Measurements from ENCODE around the gene MAFF.

The MAFF gene

DNA sequence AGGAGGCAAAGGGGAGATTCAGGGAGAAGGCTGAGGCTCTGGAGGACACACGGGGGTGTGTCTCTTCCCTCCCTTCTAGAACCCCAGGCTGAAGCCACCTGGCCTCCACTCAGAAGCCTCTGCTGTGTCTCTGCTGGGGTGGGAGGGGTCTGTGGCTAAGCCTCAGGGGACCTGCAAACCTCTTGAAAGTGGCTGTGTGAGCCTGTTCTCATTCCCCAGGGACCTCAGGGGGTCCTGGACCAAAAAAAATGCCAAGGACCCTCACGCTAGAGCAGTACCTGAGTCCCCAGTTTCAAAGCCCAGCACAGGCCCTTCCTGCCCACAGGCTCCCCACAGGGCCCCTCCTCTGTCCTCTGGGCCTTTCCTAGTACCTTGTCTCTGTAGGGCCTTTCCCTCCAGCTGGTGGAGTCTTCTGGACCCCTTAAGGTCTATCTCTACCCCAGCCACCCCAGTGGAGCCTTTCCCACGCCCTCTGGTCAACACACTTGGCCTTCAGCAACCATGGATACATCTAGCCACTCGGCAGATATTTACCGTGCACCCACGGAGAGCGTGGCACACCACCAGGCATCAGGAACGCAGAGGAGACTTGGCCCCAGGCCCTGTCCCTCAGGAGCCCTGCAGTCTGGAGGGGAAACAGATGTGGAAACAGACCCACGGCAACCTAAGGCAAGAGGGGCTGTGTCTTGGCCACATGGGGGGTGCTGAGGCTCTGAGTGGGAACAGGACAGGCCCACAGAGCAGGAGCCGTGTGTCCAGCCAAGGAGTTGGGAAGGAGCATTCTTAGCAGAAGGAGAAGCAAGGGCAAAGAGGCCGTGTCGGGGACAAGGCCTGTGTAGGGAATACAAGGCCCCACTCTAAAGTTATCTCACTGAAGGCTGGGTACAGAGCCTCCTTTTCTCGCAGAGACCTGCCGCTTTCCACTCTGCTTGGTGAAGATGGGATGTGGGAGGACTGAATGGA lies 38.6 kb upstream of the MAFF start:
- H3K27me3 ChIP-seq (ENCODE audit: insufficient read depth, poor library complexity, severe bottlenecking) = no peaks in the 10 kb centered on the region
- H3K27ac ChIP-seq (replicated peaks) = no peak overlapping the region
- no peak overlapping the region for H3K4me3 ChIP-seq (replicated peaks; ENCODE audit: insufficient read depth, low read length)
- TF ChIP-seq, protein P1, sequence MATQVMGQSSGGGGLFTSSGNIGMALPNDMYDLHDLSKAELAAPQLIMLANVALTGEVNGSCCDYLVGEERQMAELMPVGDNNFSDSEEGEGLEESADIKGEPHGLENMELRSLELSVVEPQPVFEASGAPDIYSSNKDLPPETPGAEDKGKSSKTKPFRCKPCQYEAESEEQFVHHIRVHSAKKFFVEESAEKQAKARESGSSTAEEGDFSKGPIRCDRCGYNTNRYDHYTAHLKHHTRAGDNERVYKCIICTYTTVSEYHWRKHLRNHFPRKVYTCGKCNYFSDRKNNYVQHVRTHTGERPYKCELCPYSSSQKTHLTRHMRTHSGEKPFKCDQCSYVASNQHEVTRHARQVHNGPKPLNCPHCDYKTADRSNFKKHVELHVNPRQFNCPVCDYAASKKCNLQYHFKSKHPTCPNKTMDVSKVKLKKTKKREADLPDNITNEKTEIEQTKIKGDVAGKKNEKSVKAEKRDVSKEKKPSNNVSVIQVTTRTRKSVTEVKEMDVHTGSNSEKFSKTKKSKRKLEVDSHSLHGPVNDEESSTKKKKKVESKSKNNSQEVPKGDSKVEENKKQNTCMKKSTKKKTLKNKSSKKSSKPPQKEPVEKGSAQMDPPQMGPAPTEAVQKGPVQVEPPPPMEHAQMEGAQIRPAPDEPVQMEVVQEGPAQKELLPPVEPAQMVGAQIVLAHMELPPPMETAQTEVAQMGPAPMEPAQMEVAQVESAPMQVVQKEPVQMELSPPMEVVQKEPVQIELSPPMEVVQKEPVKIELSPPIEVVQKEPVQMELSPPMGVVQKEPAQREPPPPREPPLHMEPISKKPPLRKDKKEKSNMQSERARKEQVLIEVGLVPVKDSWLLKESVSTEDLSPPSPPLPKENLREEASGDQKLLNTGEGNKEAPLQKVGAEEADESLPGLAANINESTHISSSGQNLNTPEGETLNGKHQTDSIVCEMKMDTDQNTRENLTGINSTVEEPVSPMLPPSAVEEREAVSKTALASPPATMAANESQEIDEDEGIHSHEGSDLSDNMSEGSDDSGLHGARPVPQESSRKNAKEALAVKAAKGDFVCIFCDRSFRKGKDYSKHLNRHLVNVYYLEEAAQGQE (IDR thresholded peaks at IDR 0.05; ENCODE audit: insufficient replicate concordance, low read depth) = no peak
- TF ChIP-seq, protein P2, sequence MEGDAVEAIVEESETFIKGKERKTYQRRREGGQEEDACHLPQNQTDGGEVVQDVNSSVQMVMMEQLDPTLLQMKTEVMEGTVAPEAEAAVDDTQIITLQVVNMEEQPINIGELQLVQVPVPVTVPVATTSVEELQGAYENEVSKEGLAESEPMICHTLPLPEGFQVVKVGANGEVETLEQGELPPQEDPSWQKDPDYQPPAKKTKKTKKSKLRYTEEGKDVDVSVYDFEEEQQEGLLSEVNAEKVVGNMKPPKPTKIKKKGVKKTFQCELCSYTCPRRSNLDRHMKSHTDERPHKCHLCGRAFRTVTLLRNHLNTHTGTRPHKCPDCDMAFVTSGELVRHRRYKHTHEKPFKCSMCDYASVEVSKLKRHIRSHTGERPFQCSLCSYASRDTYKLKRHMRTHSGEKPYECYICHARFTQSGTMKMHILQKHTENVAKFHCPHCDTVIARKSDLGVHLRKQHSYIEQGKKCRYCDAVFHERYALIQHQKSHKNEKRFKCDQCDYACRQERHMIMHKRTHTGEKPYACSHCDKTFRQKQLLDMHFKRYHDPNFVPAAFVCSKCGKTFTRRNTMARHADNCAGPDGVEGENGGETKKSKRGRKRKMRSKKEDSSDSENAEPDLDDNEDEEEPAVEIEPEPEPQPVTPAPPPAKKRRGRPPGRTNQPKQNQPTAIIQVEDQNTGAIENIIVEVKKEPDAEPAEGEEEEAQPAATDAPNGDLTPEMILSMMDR (IDR thresholded peaks at IDR 0.05; ENCODE audit: insufficient read depth, low read length) = no peak
- TF ChIP-seq GABPA (IDR thresholded peaks at IDR 0.05; ENCODE audit: low read depth) (no peak), POLR2AphosphoS5 (IDR thresholded peaks at IDR 0.05; ENCODE audit: low read depth) (no peak), SPI1 (IDR thresholded peaks at IDR 0.05; ENCODE audit: borderline replicate concordance, low read depth) (no peak)
- no peak for DNase-seq (ENCODE audit: low read depth in 1 of 2, low spot score in 1 of 2)

DNA sequence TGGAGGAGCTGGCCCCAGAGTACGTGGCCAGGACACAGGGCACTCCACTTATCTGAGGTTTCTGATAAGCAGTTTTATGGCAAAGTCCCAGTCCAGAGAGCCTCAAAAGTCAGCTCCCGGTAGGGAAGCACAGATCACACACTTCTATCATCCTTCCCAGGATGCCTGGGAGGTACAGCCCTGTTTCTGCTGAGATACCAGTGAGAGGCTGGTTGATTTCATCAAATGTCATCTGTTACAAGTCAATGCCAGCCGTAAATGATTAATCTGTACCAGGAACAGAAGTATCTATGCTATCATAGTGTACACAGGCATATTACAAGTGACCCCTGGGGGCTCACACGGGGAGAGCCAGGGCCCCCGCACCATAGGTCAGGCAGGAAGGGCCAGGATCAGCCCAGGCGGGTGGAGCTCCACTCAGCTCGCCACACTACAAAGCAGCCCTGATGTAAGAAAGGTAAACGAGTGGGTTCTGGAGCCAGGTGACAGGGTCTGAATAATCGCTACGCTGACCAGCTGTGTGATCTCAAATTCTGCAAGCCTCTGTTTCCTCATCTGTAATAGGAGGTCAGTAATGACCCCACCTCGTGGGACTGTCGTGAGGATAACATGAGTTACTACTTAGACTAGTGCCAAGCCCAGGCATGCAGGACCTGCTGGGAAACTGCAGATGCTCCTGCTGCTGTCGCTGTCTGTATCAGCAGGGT lies 37.8 kb upstream of the MAFF start:
- Histone ChIP-seq H3K27ac (replicated peaks) (no peak overlapping the region), H3K27me3 (ENCODE audit: insufficient read depth, poor library complexity, severe bottlenecking) (no peaks in the 10 kb centered on the region), H3K4me3 (replicated peaks; ENCODE audit: insufficient read depth, low read length) (no peak overlapping the region)
- no peak for DNase-seq (ENCODE audit: low read depth in 1 of 2, low spot score in 1 of 2)
- TF ChIP-seq, protein P1 (IDR thresholded peaks at IDR 0.05; ENCODE audit: insufficient replicate concordance, low read depth) = no peak
- TF ChIP-seq GABPA (IDR thresholded peaks at IDR 0.05; ENCODE audit: low read depth) = no peak
- no peak for TF ChIP-seq SPI1 (IDR thresholded peaks at IDR 0.05; ENCODE audit: borderline replicate concordance, low read depth)
- TF ChIP-seq, protein P2 (IDR thresholded peaks at IDR 0.05; ENCODE audit: insufficient read depth, low read length) = no peak
- TF ChIP-seq POLR2AphosphoS5 (IDR thresholded peaks at IDR 0.05; ENCODE audit: low read depth) = no peak

DNA sequence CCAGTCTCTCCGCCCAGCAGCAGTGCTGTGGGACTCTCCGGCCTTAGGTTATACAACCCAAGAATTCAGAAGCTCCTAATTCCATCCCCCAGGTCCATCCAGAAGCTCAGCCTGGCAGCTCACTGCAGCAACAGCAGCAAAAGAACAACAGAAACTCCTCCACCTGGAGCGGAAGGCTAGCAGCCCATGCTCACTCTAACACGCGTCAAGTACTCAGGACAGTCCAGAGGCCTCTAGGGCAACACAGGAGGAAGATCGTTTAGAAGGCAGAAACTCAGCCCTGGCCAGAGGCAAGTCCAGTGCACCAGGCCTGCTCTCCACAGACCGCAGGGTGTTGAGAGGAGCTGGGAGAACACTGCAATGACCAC lies 37.3 kb upstream of the MAFF start:
- DNase-seq (ENCODE audit: low read depth in 1 of 2, low spot score in 1 of 2) = no peak
- no peak for TF ChIP-seq POLR2AphosphoS5 (IDR thresholded peaks at IDR 0.05; ENCODE audit: low read depth)
- no peak for TF ChIP-seq GABPA (IDR thresholded peaks at IDR 0.05; ENCODE audit: low read depth)
- TF ChIP-seq SPI1 (IDR thresholded peaks at IDR 0.05; ENCODE audit: borderline replicate concordance, low read depth) = no peak
- TF ChIP-seq, protein P1 (IDR thresholded peaks at IDR 0.05; ENCODE audit: insufficient replicate concordance, low read depth) = no peak
- TF ChIP-seq, protein P2 (IDR thresholded peaks at IDR 0.05; ENCODE audit: insufficient read depth, low read length) = no peak
- Histone ChIP-seq H3K27ac (replicated peaks) (no peak overlapping the region), H3K27me3 (ENCODE audit: insufficient read depth, poor library complexity, severe bottlenecking) (no peaks in the 10 kb centered on the region), H3K4me3 (replicated peaks; ENCODE audit: insufficient read depth, low read length) (no peak overlapping the region)
